AG20443 (cell line): ENCODE measurements around the gene SRSF6.
"Not testable (repeated sequence)": the region's sequence is repeated elsewhere in the genome, so short reads cannot be mapped to it uniquely, and the experiment has no call there.

Source experiments
- DNase-seq: peaks from one replicate; pipeline ENCODE4 v3.0.0; 2012; ENCODE audit warnings: low spot score, mixed read lengths

Gene SRSF6

DNA sequence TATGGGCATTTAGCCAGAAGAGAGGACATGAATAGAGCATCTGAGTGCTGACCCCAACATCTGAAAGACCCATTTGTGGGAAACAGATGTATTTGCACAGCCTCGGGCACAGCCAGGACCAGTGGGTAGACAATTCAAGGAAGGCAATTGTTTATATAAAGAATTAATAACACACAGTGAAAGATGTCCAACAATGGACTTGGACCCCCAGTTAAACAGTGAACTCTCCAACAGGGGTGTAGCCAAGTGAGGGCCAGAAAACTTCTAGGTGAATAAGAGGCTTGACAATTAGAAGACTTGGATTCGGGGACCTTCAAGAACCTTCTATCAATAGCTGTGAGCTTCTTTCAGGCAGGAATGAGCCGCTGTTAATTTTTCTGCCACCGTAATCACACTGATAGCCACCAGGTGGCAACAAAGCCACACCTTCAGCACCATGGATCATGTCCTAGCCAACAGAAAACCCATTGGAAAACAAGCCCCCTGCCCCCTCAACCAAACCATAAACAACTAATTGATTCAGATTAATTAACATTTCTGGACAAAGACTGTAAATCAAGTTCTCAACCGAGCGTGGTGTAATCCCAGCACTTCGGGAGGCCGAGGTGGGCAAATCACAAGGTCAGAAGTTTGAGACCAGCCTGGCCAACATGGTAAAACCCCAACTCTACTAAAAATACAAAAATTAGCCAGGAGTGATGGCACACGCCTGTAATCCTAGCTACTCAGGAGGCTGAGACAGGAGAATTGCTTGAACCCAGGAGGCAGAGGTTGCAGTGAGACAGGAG, 8.8 kb upstream of the SRSF6 start:
- DNase-seq, result peak; percentile 64

DNA sequence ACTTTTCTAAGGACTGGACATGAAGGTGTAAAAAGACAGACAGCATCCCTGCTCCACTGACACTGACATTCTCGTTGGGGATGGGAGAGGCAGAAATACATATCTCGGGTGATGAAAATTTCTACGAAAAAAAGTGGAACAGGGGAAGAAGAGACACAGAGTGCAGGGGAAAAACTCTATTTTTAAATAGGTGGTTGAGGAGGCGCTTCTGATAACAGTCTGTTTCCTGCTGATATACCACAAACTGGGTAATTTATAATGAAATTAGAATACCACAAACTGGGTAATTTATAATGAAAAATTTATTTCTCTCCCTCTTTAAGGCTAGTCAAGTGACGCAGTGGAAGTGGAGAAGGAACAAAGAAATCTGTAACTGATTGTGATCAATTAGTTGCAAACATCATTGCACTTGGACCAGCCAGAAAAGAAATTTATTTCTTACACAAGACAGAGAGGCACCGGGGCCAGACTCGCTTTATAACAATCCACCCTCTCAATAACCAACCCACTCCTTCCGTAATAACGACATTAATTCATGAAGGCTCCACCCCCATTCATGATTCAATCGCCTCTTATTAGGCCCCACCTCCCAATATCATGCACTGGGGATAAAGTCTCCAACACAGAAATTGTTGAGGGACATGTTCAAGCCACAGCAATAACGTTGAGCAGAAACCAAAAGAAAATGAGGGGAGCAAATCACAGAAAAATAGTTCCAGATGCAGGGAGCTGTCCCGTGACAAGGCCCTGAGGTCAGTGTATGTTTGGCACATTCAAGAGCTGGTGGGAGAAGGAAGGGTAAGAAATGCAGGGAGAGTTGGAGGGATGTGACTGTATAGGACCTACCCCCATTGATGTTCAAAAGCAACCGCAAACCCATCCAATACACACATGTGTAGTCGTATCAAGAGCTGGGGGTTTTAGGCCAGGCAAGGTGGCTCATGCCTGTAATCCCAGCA, 6.6 kb upstream of the SRSF6 start:
- DNase-seq, result no peak

DNA sequence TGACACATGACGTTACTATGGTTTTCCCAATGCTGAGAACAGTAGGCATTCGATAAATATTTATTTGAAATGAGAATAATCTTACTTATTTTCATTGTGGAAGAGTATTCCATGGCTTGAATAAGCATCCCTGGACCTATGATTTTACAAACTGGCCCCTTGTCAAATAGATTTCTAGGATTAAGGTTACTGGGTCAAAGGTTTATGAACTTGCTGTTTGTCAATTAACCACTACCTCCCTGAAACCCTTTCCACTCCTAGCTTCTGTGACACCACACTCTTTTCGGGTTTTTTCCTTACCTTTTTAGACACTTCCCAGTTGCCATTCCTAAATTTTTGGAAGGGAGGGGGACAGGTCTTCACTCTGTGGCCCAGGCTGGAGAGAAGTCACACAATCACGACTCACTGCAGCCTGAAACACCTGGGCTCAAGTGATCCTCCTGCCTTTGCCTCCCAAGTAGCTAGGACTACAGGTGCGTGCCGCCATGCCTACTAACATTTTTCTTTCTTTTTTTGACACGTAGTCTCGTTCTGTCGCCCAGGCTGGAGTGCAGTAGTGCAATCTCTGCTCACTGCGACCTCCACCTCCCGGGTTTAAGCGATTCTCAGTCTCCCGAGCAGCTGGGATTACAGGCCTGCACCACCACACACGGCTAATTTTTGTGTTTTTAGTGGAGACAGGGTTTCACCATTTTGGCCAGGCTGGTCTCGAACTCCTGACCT, 5.1 kb upstream of the SRSF6 start:
- DNase-seq, result no peak

DNA sequence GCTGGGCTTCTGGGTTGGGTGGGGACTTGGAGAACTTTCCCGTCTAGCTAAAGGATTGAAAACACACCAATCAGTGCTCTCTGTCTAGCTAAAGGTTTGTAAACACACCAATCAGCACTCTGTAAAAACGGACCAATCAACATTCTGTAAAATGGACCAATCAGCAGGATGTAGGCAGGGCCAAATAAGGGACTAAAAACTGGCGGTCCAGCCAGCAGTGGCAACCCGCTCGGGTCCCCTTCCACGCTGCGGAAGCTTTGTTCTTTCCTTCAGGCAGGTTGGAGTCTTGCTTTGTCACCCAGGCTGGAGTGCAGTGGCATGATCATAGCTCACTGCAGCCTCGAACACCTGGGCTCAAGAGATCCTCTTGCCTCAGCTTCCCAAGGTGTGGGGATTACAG, 1.4 kb upstream of the SRSF6 start:
- DNase-seq, result not testable (repeated sequence)

DNA sequence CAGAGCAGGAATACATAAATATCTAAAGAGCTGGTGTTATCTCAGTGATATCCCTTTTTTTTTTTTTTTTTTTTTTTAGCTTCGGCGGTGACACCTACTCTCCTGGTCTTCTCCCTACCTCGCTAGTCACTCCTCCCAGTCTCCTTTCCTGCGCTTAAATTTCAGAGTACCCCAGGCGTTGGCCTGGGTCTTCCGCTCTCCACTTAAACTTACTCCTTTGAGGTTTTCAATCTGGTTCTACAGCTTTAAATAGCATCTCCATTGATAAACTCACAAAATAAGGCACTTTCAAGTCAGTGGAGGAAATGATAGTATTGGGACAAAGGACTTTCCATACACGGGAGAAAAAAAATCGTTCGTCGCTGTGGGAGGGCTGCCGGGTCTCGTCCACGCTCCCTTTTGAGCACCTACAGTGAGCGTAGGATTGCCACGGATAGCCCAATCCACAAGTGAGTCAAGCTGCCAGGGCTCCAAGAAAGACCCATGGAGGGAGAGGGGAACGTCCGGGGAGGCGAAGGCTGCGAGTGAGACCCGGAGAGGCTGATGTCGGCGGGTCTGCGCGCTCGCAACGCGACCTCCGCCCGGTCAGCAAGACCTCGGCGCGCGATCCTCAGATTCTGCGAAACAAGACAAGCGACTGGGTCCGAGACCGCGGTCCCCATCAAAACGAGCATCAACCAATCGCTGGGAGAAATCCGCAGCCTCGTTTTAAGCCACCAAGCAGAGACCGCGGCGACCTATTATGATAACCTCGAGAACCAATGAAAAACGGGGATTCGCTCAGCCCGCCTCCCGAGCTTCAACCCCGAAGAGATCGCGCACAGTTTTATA, 672 bp upstream of the SRSF6 start:
- DNase-seq, result peak; percentile 95

DNA sequence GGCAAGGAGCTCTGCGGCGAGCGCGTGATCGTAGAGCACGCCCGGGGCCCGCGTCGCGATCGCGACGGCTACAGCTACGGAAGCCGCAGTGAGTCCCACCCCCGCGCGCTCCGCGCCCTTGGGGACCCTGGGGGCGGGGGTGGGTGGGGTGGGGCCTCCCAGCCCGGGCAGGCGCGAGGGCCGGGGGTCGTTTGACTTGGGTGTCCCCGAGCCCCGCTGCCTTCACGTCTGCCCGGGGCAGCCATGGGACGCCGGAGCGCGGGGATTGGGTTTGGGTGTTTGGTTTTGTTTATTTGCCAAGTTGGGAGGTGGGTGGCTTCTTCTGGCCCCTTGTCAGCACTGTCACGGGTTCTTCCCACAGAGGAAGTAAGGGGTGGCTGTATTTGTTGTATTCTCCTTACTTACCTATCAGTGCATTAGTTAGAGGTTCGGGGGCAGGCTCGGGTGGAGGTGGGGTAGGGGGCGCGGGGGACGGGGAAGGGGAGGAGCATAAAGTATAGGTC, 777 bp downstream of the SRSF6 start:
- no peak for DNase-seq

DNA sequence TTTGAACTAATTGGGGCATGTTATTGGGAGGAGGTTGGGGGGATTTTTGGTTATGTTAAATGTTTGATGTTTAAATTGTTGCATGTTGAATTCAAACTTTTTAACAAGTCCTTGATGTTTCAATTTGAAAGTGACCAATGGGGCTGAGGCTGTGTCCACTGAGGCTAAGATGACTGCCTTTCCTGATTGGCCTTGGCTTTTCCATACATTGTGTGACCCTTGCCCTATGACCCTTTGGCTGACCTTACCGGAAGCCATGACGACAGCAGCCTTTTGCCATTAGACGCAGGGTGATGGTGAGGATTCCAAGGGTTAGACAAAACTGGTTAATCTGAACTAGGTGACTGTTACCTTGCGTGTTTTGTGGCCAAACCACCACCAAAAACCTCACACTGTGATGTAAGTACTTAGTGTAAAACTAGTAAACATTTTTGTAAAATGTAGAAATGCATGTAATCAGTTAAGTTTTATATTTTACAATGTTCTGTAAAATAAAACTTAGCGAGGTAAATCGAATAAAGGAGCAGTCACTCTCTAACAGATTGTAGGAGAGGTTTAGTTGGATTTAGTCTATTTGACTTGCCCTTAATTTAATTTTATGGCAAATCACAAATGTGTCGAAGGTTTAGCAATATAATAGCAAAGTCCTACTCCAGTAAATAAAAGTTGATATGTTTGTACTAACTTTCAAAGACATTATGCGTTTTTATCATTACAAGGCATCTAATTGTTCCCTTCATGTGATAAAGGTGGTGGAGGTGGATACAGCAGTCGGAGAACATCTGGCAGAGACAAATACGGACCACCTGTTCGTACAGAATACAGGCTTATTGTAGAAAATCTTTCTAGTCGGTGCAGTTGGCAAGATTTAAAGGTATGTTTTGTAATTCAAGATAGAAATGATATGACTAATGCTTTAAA, 1.6 kb downstream of the SRSF6 start:
- no peak for DNase-seq

DNA sequence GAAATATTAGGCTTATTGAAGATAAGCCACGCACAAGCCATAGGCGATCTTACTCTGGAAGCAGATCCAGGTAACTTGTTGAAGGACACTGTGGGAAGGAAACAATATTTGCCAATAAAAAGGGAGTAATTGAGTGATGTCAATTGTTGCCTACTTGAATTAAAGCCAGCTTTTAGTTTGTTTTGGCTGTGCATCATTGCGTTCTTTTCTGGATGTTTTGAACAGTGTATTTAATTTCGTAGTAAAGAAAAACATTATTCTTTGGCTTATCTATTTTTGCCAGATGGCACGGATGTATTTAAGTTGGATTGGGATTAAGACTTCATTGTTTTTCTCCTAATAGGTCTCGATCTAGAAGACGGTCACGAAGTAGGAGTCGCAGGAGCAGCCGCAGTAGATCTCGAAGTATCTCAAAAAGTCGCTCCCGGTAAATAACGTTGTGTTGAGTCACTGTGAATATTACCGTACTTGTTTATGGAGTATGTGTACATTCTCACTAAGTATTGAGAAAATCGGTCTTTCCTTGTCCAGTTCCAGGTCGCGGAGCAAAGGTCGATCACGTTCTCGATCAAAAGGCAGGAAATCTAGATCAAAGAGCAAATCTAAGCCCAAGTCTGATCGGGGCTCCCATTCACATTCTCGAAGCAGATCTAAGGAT, 2.6 kb downstream of the SRSF6 start:
- DNase-seq, result no peak

DNA sequence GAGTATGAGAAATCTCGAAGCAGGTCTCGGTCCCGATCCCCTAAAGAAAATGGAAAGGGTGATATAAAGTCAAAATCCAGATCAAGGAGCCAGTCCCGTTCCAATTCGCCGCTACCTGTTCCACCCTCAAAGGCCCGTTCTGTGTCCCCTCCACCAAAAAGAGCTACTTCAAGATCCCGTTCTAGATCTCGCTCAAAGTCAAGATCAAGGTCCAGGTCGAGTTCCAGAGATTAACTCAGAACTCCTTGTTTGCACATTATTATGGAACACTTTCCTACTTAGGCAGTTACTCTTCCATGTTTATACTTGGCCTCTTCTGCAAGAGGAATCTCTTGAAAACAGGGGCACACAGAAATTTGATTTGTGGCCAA, 3.1 kb downstream of the SRSF6 start:
- DNase-seq, result no peak

DNA sequence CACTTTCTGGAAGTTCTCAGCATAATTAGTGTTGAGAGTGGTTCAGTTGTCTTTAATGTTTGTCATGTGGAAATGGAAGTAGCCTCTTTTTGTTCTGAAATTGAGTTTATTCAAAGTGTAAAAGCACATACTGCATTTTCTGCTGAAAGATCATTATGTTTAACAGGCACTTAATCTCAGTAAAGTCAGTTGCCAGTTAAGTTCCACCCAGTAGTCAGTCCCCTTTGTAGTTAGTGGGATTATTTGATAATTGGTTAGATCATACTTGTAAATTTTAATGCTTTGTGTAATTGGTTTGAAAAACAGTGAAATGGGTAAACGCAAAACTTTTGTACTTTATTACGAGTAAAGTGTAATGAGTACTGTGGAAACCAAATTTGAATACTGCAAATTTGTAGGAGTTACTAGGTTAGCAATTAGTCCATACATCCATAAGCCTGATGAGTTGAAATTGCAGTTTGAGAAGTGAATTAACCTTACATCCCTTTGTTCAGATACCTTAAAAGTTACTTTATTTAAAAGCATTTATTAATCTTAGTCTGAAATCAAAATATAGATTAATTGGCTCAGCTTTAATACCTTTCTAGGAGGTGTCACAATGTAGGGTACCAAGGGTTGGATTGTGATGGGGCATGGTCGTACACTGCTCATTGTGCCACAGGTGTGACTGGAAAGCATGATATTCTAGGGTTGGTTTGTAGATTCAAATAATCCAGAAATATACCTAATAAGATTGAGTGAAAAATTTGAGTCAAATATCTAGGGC, 4.4 kb downstream of the SRSF6 start:
- DNase-seq, result no peak

DNA sequence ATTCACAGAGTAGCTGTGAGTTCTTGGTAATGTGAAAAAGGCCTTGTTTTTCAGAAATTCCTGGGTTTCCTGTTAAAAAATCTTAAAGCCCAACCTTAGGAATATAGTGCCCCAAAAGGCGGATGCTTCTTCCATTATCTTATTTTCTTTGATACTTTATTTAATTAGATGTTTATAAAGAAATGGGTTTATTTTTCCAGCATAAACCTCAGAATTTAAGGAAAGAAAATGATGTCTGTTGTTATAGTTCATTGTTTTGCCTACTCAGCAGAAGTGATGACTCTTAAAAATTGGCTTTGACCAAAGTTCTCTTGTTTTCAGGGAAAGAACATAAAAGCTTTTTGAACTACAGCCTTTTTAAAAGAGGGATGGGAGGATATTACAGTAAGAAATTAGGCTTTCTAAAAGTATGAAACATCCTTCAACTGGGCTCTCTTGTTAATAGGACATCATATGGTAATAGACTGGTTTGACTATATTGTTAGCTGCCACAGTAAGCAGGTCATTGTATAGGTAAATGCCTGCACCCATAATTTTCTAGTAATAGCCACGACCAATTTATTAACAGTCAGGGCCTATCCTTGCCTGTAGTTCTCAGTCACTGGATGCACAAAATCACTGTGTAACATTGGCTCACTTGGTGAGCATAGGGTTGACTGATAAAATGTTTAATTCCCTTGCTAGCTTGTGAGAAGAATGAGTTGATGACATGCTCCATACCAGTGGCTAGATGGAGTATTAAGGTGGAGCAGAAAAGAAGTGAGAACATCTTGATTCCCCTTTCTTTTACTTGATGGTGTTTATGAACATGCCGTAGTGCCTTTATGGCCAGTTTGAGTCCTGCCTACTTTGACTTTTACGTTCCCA, 5.2 kb downstream of the SRSF6 start:
- DNase-seq, result no peak

DNA sequence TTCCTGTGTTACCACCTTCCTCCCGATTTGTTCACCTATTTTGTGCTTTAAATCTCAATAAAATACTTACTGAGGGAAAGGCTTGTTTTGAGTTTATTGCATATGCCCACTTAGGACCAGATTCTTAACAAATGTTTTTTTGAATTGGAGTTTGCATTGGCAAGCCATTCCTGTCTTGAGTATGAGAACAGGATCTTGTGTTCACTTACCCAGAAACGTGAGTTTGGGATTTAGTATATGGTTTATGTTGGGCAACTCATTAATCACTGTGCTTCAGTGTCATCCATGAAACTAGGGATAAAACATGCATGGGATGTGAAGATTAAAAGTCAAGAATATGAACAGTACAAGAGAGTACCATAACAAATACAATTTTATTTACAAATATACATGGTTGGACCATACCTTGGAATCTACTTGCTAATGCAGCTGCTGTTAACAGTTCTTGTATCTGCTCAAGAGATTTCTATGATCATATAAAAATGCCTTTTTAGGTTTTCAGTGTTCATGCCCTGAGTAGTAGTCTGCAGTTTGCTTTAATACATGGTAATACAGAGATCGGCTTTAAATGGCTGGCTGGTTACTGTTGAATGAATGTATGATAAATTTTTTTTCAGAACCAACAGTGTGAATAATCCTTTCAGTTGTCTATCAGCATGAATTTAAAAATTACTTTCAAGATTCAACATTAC, 6.0 kb downstream of the SRSF6 start:
- DNase-seq, result no peak

DNA sequence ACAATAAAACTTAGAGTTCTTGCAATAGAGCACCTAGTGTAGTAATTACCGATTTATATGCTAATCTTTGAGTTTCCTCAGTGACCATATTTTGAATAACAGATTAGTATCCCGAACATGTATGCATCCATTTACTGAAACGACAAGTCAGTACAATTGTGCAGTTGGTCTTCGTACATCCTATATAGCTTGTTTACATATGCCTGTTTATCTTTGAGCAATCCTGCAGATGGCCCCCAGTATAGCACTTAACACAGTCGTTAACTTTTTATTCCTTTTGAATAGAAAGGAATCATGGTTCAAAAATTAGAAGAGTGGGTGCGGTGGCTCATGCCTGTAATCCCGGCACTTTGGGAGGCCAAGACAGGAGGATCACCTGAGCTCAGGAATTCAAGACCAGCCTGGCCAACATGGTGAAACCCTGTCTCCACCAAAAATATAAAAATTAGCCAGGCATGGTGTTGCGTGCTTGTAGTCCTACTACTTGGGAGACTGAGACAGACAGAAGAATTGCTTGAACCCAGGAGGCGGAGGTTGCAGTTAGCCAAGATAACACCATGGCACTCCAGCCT, 6.6 kb downstream of the SRSF6 start:
- DNase-seq, result no peak

DNA sequence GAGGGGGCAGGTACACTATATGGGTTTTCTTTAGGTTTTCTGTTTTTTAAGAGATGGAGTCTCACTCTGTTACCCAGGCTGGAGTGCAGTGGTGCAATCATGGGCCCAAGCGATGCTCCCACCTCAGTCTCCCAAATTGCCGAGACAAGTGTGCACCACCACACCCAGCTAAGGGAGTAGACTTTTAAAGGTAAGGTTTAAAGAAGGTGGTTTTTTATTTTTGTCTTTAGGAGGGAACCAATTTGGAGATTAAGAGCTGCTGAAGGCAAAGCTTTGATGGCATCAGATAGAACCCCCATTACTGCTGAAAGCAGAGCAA, 7.9 kb downstream of the SRSF6 start:
- no peak for DNase-seq

DNA sequence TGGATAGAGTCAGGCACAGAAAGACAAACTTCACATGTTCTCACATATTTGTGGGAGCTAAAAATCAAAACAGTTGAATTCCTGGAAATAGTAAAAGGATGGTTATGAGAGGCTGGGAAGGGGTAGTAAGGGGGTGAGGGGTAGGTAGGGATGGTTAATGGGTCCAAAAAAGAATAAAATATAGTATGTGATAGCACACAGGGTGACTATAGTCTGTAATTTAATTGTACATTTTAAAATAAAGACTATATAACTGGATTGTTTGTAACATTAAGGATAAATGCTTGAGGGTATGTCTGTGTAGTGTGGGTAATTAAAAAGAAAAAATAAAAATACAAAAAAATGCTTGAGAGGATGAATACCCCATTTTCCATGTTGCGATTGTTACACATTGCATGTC, 9.9 kb downstream of the SRSF6 start:
- DNase-seq, result no peak

DNA sequence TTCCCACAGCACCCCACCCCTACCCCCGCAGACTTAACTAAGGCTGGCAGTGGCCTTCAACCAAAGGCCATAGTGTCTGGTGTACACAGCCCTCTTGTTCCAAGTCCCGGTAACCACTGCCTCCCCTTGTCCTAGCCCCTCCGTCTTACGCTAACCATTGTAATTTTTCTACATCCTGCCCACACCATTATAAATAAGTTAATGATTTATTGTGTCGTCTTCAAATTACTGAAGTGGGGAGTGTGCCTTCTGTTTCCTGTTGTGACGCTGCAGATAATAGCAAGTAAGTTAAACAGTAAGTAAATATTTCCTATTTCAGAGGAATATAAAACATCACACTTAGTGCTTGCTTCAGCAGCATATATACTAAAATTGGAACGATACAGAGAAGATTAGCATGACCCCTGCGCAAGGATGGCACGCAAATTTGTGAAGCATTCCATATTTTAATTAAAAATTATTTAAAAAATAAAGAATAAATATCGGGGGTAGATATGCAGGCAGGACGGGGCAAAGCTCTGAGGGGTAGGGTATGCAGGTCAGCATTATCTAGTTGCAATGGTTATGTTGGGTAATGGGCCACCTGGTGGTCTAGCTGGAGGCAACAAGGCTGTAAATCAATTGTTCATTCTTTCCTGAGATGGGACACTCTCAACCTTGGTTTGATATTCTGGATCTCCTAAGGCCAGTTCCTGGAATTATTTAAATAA, 15.1 kb downstream of the SRSF6 start:
- no peak for DNase-seq

DNA sequence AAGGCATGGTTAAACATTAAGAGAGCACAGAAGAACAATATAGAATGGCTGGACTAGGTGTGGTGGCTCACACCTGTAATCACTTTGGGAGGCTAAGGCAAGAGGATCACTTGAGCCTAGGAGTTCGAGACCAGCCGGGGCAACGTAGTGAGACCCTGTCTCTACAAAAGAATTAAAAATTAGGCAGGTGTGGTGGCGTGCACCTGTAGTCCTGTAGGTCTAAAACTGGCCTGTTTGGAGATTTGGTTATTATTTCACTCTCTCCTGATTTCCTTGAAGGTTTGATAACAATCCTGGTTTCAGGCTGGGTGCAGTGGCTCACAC, 15.6 kb downstream of the SRSF6 start:
- no peak for DNase-seq
